Upper lobe of right lung (tissue), 1 donor: Measurements from ENCODE around the gene SCYGR4. TPM values are rescaled to one million over a fixed set of nuclear protein-coding genes. Genes with fewer than 3 reads are reported as not detected.

Experiments used
- ATAC-seq: fragments of 200-7000 bp; cut with Tn5 transposase; one replicate; pipeline ENCODE4 v1.9.1; 2020; ENCODE audit warnings: mild to moderate bottlenecking, moderate library complexity
- DNase-seq: peaks from one replicate; pipeline ENCODE4 v3.0.0-alpha.2; 2020
- H3K27ac ChIP-seq: fragments of 200-600 bp; one replicate; pipeline ENCODE4 v1.8.0; 2022
- H3K27me3 ChIP-seq: fragments of 200-600 bp; one replicate; pipeline ENCODE4 v1.8.0; 2022; ENCODE audit warnings: mild to moderate bottlenecking
- H3K36me3 ChIP-seq: fragments of 200-600 bp; one replicate; pipeline ENCODE4 v1.8.0; 2022
- H3K4me1 ChIP-seq: fragments of 200-600 bp; one replicate; pipeline ENCODE4 v1.8.0; 2022
- H3K4me3 ChIP-seq: fragments of 200-600 bp; one replicate; pipeline ENCODE4 v1.8.0; 2022; ENCODE audit warnings: mild to moderate bottlenecking
- H3K9me3 ChIP-seq: fragments of 200-600 bp; one replicate; pipeline ENCODE4 v1.8.0; 2022
- intact Hi-C: fragments of 100-400 bp; cut with DNase I; formaldehyde crosslinking; loops from one replicate; pipeline ENCODE4 v1.11.0; 2022
- total RNA-seq: library from RNA; stranded (reverse); fragmentation: NEBNext Ultra II Directional; extraction: Animal tissue kit (Norgen Biotek cat#: 25700); gene quantifications from one replicate; pipeline ENCODE4 v1.2.1, GENCODE V29; 2021
- TF ChIP-seq, protein P1 (sequence below): fragments of 200-600 bp; IDR thresholded peaks from one replicate; pipeline ENCODE4 v1.8.0; 2022; ENCODE audit warnings: antibody characterized with exemption
- donor health status: DM: no; HTN: yes; CAD: no; lungs with severe emphysema.

The SCYGR4 gene
- total RNA-seq, 1 donor from 2014 or later, result not detected

GRCh38 chr2:227608561-227609338 is 8.5 kb upstream of the SCYGR4 start:
- intact Hi-C loops, result no loop called here
- H3K9me3 ChIP-seq, result no peaks in the 10 kb centered on the region
- no peaks in the 10 kb centered on the region for H3K4me1 ChIP-seq
- TF ChIP-seq, protein P1, sequence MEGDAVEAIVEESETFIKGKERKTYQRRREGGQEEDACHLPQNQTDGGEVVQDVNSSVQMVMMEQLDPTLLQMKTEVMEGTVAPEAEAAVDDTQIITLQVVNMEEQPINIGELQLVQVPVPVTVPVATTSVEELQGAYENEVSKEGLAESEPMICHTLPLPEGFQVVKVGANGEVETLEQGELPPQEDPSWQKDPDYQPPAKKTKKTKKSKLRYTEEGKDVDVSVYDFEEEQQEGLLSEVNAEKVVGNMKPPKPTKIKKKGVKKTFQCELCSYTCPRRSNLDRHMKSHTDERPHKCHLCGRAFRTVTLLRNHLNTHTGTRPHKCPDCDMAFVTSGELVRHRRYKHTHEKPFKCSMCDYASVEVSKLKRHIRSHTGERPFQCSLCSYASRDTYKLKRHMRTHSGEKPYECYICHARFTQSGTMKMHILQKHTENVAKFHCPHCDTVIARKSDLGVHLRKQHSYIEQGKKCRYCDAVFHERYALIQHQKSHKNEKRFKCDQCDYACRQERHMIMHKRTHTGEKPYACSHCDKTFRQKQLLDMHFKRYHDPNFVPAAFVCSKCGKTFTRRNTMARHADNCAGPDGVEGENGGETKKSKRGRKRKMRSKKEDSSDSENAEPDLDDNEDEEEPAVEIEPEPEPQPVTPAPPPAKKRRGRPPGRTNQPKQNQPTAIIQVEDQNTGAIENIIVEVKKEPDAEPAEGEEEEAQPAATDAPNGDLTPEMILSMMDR, result no peak
- no peak overlapping the region for H3K27ac ChIP-seq
- H3K36me3 ChIP-seq, result no peaks in the 10 kb centered on the region
- no peak overlapping the region for H3K4me3 ChIP-seq
- ATAC-seq, result peak; percentile 85
- H3K27me3 ChIP-seq, result no peaks in the 10 kb centered on the region
- DNase-seq, result no peak

- Histone ChIP-seq H3K36me3 (no peaks in the 10 kb centered on the region), H3K4me3 (no peak overlapping the region), H3K27ac (no peak overlapping the region), H3K4me1 (no peaks in the 10 kb centered on the region), H3K27me3 (no peaks in the 10 kb centered on the region), H3K9me3 (no peaks in the 10 kb centered on the region)
- intact Hi-C loops, result no loop called here
- DNase-seq (no peak), ATAC-seq (no peak)
- TF ChIP-seq, protein P1, result no peak
These were observed 7.2 kb upstream of the SCYGR4 start for GRCh38 chr2:227610123-227610522.

DNA sequence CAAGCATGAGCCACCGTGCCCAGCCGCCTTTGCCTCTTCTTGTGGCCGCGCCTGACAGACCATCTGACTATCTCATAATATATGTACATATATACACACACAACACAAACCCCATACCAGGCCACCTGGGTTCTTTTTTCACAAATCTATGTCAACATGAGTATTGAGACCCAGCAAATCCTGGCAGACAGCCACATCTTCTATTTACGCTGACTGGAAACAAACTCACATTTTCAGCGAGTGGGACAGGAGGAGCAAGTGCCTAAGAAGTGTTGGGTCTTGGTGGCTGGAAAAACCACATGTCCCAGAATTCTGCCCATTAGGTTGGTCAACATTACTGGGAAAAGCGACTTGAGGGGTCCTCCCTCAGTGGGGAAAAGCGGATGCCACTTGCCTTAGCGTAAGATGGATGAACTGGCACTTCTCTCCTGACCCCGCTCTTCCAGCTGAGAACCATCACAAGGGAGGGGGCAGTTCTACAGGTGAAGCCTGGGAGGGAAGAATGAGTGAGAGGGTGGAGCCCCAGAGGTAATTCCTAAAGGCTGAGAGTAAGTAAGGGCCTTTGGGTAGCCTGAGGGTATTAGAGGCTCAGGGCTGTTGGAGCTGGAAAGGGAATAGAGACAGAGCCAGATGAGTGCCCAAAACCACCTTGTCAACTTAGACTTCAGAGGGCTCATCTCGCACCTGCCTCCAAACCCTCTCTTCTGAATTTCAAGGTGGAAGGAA is 4.6 kb upstream of the SCYGR4 start:
- no peak for ATAC-seq

DNA sequence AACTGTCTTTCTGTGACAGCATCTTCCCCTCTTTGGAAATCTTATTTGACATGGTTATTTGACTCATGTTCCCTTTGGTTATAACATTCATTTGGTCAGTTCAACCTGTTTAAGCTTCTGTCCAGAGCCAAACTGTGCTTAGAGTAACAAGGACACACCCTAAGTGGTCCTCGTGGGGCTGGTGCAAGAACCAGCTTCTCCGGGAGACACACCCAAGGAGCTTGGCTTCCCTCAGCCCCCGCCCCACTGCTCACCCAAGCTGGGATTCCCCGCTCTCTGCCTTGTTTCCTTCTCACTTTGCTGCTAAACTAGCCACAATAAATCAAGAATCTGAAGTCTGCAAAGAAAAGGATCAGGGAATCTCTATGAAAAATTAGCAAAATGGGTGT is 4.0 kb upstream of the SCYGR4 start:
- peak; percentile 69 for ATAC-seq
- TF ChIP-seq, protein P1, result no peak
- intact Hi-C loops, result no loop called here

More for the DNA sequence above, 4.6 kb upstream of the SCYGR4 start:
- intact Hi-C loops, result no loop called here
- no peak overlapping the region for H3K27ac ChIP-seq
- TF ChIP-seq, protein P1, result no peak
- no peaks in the 10 kb centered on the region for H3K36me3 ChIP-seq
- no peak for DNase-seq
- no peaks in the 10 kb centered on the region for H3K27me3 ChIP-seq
- no peak overlapping the region for H3K4me3 ChIP-seq
- H3K9me3 ChIP-seq, result no peaks in the 10 kb centered on the region
- no peaks in the 10 kb centered on the region for H3K4me1 ChIP-seq

DNA sequence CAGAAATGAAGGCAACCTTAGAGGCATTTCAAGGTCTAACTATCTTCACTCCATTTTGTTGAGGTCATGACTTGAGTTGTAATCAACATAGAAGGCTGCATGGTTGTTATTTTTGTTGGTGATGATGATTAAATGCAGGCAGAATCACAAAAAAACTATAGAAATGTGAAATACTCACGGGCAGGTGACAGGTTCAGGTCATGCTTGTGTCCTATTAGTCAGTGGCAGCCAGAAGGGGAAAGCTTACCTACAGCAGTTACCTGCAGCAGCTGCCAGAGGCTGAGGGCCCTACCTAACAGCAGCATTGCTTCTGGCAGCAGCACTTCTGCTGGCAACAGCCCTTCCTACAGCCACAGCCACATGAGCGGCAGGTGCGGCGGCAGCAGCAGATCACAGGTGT is 3.1 kb upstream of the SCYGR4 start:
- ATAC-seq (no peak), DNase-seq (no peak)
- TF ChIP-seq, protein P1, result no peak
- Histone ChIP-seq H3K27ac (no peak overlapping the region), H3K36me3 (no peaks in the 10 kb centered on the region), H3K27me3 (no peaks in the 10 kb centered on the region), H3K4me3 (no peak overlapping the region), H3K9me3 (no peaks in the 10 kb centered on the region), H3K4me1 (no peaks in the 10 kb centered on the region)
- intact Hi-C loops, result no loop called here

More for the DNA sequence above, 4.0 kb upstream of the SCYGR4 start:
- DNase-seq, result no peak
- Histone ChIP-seq H3K9me3 (no peaks in the 10 kb centered on the region), H3K27me3 (no peaks in the 10 kb centered on the region), H3K36me3 (no peaks in the 10 kb centered on the region), H3K4me3 (no peak overlapping the region), H3K4me1 (no peaks in the 10 kb centered on the region), H3K27ac (no peak overlapping the region)
